GM23248 (cell line): ENCODE measurements around the gene NEK6. TPM values are rescaled to one million over a fixed set of nuclear protein-coding genes. Genes with fewer than 3 reads are reported as not detected.

Experiments used
- DNase-seq: peaks from one replicate; pipeline ENCODE4 v3.0.0-alpha.2; 2015
- H2AFZ ChIP-seq: fragments of 200-600 bp; sonication (generic); 2 replicates; pipeline ENCODE4 v1.6.1; 2016; ENCODE audit warnings: antibody characterized with exemption
- H3F3A ChIP-seq: fragments of 200-600 bp; sonication (generic); 2 replicates; pipeline ENCODE4 v1.6.1; 2016; ENCODE audit warnings: mild to moderate bottlenecking, antibody characterized with exemption, mixed run types; ENCODE audit not compliant: insufficient read depth
- H3K27ac ChIP-seq: fragments of 200-600 bp; sonication (generic); 2 replicates; pipeline ENCODE4 v1.5.1; 2016; ENCODE audit warnings: mild to moderate bottlenecking
- H3K27me3 ChIP-seq: fragments of 200-600 bp; sonication (generic); replicated peaks from 2 replicates; pipeline ENCODE4 v1.6.1; 2016; ENCODE audit warnings: mild to moderate bottlenecking; ENCODE audit not compliant: insufficient read depth
- H3K36me3 ChIP-seq: fragments of 200-600 bp; sonication (generic); 2 replicates; pipeline ENCODE4 v1.6.1; 2016; ENCODE audit warnings: low read depth, mild to moderate bottlenecking
- H3K4me1 ChIP-seq: fragments of 200-600 bp; sonication (generic); 2 replicates; pipeline ENCODE4 v1.6.1; 2016; ENCODE audit warnings: mild to moderate bottlenecking; ENCODE audit not compliant: insufficient read depth
- H3K4me2 ChIP-seq: fragments of 200-600 bp; sonication (generic); one replicate; pipeline ENCODE4 v1.6.1; 2016; ENCODE audit warnings: mild to moderate bottlenecking; ENCODE audit not compliant: unreplicated experiment
- H3K4me3 ChIP-seq: fragments of 200-600 bp; sonication (generic); 2 replicates; pipeline ENCODE4 v1.5.1; 2016; ENCODE audit warnings: mild to moderate bottlenecking
- H3K79me2 ChIP-seq: fragments of 200-600 bp; sonication (generic); 2 replicates; pipeline ENCODE4 v1.6.1; 2016; ENCODE audit warnings: mild to moderate bottlenecking; ENCODE audit not compliant: insufficient read depth
- H3K9ac ChIP-seq: fragments of 200-600 bp; sonication (generic); 2 replicates; pipeline ENCODE4 v1.6.1; 2016; ENCODE audit warnings: mild to moderate bottlenecking
- H3K9me2 ChIP-seq: fragments of 200-600 bp; sonication (generic); 2 replicates; pipeline ENCODE4 v1.6.1; 2016; ENCODE audit warnings: mixed run types, mild to moderate bottlenecking, moderate library complexity; ENCODE audit not compliant: insufficient read depth
- H3K9me3 ChIP-seq: fragments of 200-600 bp; sonication (generic); one replicate; pipeline ENCODE4 v1.6.1; 2017; ENCODE audit warnings: low read depth
- H4K20me1 ChIP-seq: fragments of 200-600 bp; sonication (generic); 2 replicates; pipeline ENCODE4 v1.6.0; 2016; ENCODE audit not compliant: insufficient read depth
- EZH2 ChIP-seq: fragments of 200-600 bp; sonication (generic); IDR thresholded peaks from 2 replicates; pipeline ENCODE4 v1.6.1; 2018; ENCODE audit warnings: antibody characterized with exemption, mild to moderate bottlenecking; ENCODE audit not compliant: insufficient read depth, poor library complexity, severe bottlenecking
- EZH2phosphoT487 ChIP-seq: fragments of 200-600 bp; sonication (generic); IDR thresholded peaks from 2 replicates; pipeline ENCODE4 v1.6.1; 2018; ENCODE audit warnings: antibody characterized with exemption, moderate library complexity, mild to moderate bottlenecking, low read depth; ENCODE audit not compliant: insufficient read depth
- WGBS, 2 experiments: methylation state at CpG; one replicate each; pipeline ENCODE4 v1.1.6; 2015 to 2017; ENCODE audit warnings: low lambda C conversion rate in 2 of 2, low coverage in 1 of 2; ENCODE audit errors: missing lambda C conversion rate in 2 of 2; 5-methylcytosine and 5-hydroxymethylcytosine counted together
- in situ Hi-C: fragments of 300-500 bp; cut with MboI; formaldehyde crosslinking; loops from 2 replicates; pipeline ENCODE4 v1.15.0; 2020
- polyA plus RNA-seq: library from polyadenylated mRNA; unstranded; fragments of >200 nt; fragmentation: Nextera tagmentation; extraction: Ambion mirVana; gene quantifications from 2 replicates; pipeline ENCODE4 v1.2.1, GENCODE V29; 2016
- total RNA-seq: library from RNA; depleted of rRNA; stranded (reverse); fragments of >200 nt; shearing (Covaris generic); gene quantifications from 2 replicates; pipeline ENCODE4 v1.2.3, GENCODE V29; 2014

The NEK6 gene
- total and polyA plus RNA-seq, 2 experiments from 2014 or later: 43.7 to 69.6 TPM

DNA sequence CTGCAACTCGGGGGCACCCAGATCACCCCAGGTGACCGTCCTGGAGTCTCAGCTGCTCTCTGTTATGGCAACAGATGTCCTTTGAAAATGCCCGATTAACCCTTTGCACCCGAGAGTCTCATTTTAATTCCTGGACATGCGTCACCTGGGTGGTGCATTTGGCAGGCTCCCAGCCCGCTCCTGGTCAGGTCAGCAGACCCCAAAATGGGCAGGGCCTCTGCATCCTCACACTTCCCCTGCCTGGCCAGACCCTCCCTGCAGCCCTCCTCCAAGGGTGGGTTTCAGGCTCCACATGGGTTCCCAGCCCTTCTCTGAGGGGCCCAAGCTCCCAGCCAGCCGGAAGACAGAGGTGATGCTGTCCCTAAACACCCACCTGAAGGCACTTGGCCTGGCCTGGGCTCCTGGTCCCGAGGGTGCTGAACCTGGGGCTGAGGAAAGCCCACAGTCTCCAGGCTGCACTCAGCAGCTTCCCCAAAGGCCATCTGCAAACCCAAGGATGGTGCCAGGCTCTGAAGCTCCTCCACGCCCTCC lies 88.1 kb downstream of the NEK6 start:
- Histone ChIP-seq H3K36me3 (peaks cover 30% of the 10 kb centered on the region), H4K20me1 (no peaks in the 10 kb centered on the region), H3K79me2 (0 out of 2 replicates have a peak, but pooled peaks cover 3% of the 10 kb centered on the region), H3K9me3 (no peaks in the 10 kb centered on the region), H3K9me2 (no peaks in the 10 kb centered on the region), H3K4me2 (no peak overlapping the region), H3K4me1 (peaks cover 16% of the 10 kb centered on the region), H3K9ac (no peak overlapping the region), H3F3A (peaks cover 61% of the 10 kb centered on the region), H3K27me3 (no peaks in the 10 kb centered on the region), H3K4me3 (no peak overlapping the region), H2AFZ (no peak overlapping the region), H3K27ac (no peak overlapping the region)
- in situ Hi-C loops: no loop called here
- DNase-seq: no peak
- 83 to 89% methylated on average over 9 of the region's 9 CpGs for WGBS, 2 experiments
- no peak for TF ChIP-seq EZH2

DNA sequence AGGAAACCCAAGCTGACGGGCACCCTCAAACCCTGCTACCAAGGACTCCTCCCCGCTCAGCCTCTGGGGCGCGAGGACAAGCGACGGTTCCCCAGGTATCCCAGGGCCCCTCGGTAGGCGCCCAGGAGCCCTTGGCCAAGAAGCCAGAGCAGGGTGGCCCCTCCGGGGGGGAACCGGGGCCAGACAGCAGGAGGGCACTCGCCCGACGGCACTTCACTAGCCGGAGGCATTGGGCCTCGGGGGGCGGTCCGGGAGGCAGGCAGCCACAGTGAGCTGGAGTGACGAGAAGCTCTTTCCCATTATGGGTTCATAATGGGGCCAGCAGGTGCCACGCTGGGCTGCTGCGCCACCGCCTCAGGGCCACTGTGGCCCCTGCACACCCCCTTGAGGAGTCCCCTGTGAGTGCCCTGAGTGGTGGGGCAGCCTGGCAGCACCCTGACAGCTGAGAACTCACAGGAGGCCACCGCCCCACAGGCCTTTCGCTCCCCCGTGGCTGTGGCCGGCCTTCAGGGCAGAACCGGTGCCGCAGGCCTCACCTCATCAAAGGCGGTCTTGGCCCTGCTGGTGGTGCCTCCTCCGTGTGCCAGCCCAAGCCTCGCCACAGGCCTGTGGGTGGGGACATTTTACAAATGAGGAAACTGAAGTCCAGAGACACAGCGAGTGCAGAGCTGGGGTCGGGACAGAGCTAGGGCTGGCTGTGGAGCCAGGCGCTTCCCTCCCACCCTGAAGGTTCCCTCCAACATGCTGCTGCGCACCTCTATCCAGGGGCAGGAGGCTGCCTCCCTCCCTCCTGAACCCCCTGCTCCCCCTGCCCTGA lies 88.8 kb downstream of the NEK6 start:
- 85 to 87% methylated on average over 32 to 34 of the region's 34 CpGs for WGBS, 2 experiments
- no peaks in the 10 kb centered on the region for H3K27me3 ChIP-seq
- no peak overlapping the region for H3K27ac ChIP-seq
- H3K36me3 ChIP-seq: peaks cover 34% of the 10 kb centered on the region
- no peak overlapping the region for H3K4me3 ChIP-seq
- H3K79me2 ChIP-seq: 0 out of 2 replicates have a peak, but pooled peaks cover 3% of the 10 kb centered on the region
- in situ Hi-C loops: no loop called here
- peaks cover 16% of the 10 kb centered on the region for H3K4me1 ChIP-seq
- no peaks in the 10 kb centered on the region for H3K9me2 ChIP-seq
- H4K20me1 ChIP-seq: no peaks in the 10 kb centered on the region
- H2AFZ ChIP-seq: no peak overlapping the region
- no peak for TF ChIP-seq EZH2phosphoT487
- no peak for TF ChIP-seq EZH2
- H3K9ac ChIP-seq: no peak overlapping the region
- H3K4me2 ChIP-seq: no peak overlapping the region
- peaks cover 60% of the 10 kb centered on the region for H3F3A ChIP-seq
- no peaks in the 10 kb centered on the region for H3K9me3 ChIP-seq
- no peak for DNase-seq

DNA sequence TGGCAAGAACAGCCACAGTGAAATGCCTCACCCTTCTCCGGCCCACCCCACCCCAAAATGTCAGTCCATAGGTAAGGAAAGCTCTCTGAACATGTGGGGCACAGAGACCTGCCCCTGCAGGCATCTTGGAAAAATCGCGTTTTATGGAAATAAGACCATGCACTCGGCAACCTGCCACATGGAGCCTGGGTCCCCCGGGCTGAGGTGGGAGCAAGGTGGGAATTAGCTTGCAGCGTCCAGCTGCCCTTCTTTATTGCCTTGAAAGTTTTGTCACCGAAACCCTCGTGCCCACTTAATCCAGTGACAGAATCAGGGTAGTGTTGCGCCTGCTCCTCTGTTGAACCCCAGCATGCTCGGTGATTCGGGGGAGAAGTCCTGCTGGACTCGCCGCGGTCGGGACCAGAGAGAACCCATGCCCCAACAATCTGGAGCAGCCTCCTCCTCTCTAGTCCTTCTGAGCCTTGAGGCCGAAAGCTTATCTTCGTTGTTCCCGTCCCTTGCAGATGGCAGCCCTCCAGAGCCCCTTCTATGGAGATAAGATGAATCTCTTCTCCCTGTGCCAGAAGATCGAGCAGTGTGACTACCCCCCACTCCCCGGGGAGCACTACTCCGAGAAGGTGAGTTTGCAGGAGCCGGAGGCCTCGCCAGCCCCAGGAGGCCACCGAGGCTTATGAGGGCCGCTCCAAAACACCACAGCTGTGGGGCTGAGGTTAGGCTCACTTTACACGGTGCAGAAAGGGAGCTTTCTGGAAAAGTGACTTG lies 89.6 kb downstream of the NEK6 start:
- peaks cover 37% of the 10 kb centered on the region for H3K36me3 ChIP-seq
- no peaks in the 10 kb centered on the region for H3K9me3 ChIP-seq
- H3K27me3 ChIP-seq: no peaks in the 10 kb centered on the region
- no peak for DNase-seq
- no peak overlapping the region for H3K9ac ChIP-seq
- 91 to 92% methylated on average over 25 to 26 of the region's 26 CpGs for WGBS, 2 experiments
- no peak overlapping the region for H3K27ac ChIP-seq
- H3F3A ChIP-seq: peaks cover 60% of the 10 kb centered on the region
- H3K79me2 ChIP-seq: 0 out of 2 replicates have a peak, but pooled peaks cover 3% of the 10 kb centered on the region
- H4K20me1 ChIP-seq: no peaks in the 10 kb centered on the region
- no peaks in the 10 kb centered on the region for H3K9me2 ChIP-seq
- in situ Hi-C loops: no loop called here
- no peak overlapping the region for H3K4me3 ChIP-seq
- peaks cover 10% of the 10 kb centered on the region for H3K4me1 ChIP-seq
- no peak overlapping the region for H3K4me2 ChIP-seq
- H2AFZ ChIP-seq: no peak overlapping the region
- TF ChIP-seq EZH2phosphoT487 (no peak), EZH2 (no peak)

DNA sequence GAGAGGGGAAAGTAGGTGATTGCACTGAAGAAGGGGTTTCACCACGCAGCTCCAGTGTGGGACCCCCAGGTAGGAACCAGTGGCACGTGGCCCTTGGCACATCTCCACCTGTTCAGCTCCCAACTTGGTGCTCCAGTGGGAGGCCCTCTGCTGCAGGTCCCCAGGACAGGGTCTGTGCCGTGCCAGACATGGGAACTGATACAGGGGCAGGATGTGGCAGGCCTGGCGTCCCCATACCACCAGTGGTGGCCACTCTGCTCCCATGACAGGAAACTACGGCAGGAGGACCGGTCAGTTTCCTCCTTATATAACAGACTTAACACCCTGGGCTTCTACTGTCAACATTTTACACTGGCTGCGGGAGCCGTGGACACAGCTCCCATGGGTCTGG lies 90.2 kb downstream of the NEK6 start:
- in situ Hi-C loops: no loop called here
- WGBS, 2 experiments: 87 to 88% methylated on average over 8 of the region's 8 CpGs
- no peaks in the 10 kb centered on the region for H4K20me1 ChIP-seq

More for the DNA sequence above, 90.2 kb downstream of the NEK6 start:
- no peak overlapping the region; the same call in 1 of the 2 replicates for H3K27ac ChIP-seq
- H3K4me3 ChIP-seq: no peak overlapping the region
- TF ChIP-seq EZH2phosphoT487: no peak
- TF ChIP-seq EZH2: no peak
- DNase-seq: no peak
- peaks cover 59% of the 10 kb centered on the region for H3F3A ChIP-seq
- 0 out of 2 replicates have a peak, but pooled peaks cover 3% of the 10 kb centered on the region for H3K79me2 ChIP-seq
- H3K4me1 ChIP-seq: peaks cover 5% of the 10 kb centered on the region
- H3K27me3 ChIP-seq: no peaks in the 10 kb centered on the region
- H3K9me2 ChIP-seq: no peaks in the 10 kb centered on the region
- H3K36me3 ChIP-seq: peaks cover 41% of the 10 kb centered on the region
- H3K4me2 ChIP-seq: no peak overlapping the region
- no peak overlapping the region for H2AFZ ChIP-seq
- no peak overlapping the region for H3K9ac ChIP-seq
- H3K9me3 ChIP-seq: no peaks in the 10 kb centered on the region
